GM19025 (cell line): ENCODE data around the gene EPHB2.
"Not testable (repeated sequence)": the region's sequence is repeated elsewhere in the genome, so short reads cannot be mapped to it uniquely, and the experiment has no call there.

Experiments used
- ATAC-seq: cut with Tn5 transposase; IDR thresholded peaks from one replicate; pipeline ENCODE4 v1.9.1; 2021; ENCODE audit warnings: mild to moderate bottlenecking, low read depth, moderate library complexity; ENCODE audit not compliant: unreplicated experiment

Gene EPHB2

DNA sequence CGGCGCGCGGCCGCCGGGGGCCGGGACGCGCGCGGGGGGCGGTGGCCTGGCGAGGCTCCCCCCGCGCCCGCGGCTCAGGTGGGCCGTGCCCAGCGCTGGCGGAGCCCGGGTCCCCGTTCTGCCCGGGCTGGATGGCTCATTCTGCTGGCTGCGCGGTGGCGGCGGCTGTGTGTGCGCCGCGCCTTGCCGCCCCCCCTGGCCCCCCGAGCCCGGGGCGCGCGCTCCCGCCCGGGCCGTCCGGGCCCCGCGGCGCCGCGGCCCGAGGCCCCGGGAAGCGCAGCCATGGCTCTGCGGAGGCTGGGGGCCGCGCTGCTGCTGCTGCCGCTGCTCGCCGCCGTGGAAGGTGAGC, at the start of gene EPHB2:
EPHB2 (plus strand) TSS at position 139 of the 349 bp plus-strand sequence; CDS start at position 283, 144 bp downstream.
- no peak for ATAC-seq

DNA sequence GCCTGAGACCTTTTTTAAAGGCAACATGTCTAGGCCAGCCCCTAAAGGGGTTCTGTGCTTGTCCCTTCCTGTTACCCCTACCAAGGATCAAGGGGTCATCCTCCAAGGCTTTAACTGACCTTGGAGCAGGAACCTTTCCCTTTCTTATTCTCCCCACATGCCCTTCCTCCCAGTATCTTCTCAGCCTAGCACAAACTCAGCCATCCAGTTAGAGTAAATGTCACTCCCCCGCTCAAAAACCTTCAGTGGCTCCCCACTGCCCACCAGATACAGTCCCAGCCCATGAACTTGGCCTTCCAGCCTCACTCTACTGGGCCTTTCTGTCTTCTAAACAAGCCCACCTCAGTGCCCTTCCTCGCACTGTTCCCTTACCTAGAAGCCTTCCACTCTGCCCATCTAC, 48.8 kb upstream of the EPHB2 start:
- ATAC-seq = no peak

DNA sequence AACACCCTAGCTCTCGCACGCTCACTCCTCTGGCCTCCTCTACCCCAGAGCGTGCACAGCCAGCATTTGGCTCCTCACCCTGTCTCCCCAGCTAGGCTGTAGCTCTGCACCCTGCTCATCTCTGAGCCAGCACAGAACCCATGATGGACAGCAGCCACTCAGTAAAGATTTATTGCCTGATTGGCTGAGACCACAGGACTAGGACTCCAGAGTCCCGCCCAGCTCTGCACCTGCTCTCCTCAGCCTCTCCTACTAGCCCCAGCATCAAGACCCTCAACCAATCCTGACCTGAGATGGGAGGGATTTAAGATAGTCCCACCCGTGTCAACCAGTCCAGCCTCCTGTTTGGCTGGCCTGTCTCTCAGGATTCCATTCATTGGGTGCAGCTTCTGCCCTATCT, 48.3 kb upstream of the EPHB2 start:
- no peak for ATAC-seq

DNA sequence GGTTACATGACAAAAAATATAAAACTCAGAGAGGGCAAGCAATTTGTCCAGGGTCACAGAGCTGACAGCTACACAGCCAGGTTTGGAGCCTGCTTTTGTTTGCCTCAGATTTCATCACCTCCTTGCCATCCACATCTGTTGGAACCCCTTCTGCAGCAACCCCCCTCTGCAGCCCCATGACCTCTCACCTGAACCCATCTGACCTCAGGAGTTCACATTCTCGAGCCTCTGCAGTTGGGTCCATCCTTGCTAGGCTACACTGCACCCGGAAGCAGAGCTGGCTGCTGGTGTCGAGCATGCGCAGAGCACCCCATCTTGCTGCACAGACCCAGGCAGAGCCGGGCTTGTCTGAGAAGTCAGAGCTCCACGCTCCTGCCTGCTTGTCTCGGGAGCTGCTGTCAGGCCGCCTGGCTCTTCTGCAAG, 47.6 kb upstream of the EPHB2 start:
- ATAC-seq = no peak

DNA sequence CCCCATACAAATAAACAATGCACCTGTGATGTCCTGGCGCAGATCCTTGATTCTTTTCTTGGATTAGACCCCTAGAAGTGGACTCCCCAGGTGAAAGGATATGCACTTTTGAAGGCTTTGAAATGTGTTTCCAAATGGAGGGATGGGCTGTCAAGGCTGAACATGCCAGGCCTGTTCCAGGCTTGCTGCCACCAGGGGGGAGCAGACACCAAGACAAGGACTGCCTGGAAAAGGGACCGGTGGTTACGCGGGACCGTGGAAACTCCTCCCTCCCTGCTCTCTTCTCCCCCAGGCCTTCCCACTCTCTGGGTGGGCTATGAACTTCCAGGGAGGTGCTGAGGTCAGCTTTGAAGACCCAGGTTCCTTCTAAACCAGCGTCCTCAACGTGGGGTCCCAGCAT, 44.9 kb upstream of the EPHB2 start:
- ATAC-seq = no peak

DNA sequence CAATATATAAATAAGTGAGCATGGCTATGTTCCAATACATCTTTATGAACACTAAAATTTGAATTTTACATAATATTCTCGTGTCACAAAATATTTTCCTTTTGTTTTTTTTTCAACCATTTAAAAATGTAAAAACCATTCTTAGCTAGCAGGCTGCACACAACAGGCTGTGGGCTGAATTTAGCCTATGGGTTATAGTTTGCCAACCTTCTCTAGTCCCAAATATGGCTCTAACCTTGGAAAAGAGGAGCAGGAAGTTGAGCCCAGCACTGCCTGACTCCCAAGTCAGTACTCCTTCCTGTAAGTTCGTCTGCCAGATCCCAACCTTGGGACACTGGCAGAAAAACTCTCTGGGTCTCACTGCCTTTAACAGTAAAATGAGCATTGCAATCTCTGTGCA, 44.2 kb upstream of the EPHB2 start:
- ATAC-seq = no peak

DNA sequence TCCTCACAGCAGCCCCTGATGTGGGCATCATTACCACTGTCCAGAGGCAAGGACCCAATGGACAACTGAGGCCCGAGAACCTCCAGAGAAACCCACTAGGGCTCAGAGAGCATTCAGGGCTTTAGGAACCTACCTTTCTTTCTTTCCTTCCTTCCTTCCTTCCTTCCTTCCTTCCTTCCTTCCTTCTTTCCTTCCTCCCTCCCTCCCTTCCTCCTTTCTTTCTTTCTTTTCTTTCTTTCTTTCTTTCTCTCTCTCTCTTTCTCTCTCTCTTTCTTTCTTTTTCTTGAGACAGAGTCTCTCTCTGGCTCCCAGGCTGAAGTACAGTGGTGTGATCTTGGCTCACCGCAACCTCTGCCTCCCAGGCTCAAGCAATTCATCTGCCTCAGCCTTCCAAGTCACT, 41.8 kb upstream of the EPHB2 start:
- not testable (repeated sequence) for ATAC-seq

DNA sequence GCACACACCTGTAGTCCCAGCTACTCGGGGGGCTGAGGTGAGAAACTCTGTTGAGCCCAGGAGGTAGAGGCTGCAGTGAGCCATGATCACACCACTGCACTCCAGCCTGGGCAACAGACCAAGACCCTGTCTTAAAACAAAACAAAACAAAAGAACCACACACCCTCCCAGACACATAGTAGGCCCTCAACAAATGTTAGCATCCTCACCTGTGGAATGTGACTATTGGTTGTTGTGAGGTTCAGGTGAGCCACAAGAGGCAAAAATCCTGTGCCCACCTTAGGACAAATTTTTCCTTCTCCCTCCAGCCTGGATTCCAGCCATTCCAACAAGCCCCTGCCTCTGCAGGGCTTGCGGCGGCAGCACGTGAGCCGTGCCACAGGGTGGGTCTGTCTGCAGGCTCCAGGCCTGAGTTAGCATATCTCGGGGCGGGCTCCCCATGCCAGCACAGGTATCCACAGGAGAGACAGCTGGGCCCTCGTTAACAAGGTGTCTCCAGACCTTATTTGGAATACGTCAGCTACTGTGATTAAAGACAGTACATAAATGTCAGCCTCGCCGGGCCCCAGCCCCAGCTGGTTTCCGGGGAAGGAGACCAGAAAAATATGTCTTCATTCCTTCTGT, 40.2 kb upstream of the EPHB2 start:
- no peak for ATAC-seq

DNA sequence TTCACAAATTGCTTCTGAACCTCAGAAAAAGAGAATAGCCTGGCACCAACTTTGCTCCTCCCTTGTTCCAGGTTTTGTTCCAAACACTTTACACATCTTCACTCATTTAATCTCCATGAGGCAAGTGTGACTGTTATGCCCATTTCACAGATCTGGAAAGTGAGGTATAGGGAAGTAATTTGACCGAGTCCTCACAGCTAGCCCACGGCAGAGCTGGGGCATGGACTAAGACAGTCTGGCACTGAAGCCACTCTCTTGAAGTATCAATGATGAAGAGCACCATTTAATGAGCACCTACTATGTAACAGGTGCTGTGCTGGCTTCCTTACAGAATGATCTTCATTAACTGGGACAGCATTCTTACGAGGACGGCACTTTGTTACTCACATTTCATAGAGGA, 38.6 kb upstream of the EPHB2 start:
- no peak for ATAC-seq

DNA sequence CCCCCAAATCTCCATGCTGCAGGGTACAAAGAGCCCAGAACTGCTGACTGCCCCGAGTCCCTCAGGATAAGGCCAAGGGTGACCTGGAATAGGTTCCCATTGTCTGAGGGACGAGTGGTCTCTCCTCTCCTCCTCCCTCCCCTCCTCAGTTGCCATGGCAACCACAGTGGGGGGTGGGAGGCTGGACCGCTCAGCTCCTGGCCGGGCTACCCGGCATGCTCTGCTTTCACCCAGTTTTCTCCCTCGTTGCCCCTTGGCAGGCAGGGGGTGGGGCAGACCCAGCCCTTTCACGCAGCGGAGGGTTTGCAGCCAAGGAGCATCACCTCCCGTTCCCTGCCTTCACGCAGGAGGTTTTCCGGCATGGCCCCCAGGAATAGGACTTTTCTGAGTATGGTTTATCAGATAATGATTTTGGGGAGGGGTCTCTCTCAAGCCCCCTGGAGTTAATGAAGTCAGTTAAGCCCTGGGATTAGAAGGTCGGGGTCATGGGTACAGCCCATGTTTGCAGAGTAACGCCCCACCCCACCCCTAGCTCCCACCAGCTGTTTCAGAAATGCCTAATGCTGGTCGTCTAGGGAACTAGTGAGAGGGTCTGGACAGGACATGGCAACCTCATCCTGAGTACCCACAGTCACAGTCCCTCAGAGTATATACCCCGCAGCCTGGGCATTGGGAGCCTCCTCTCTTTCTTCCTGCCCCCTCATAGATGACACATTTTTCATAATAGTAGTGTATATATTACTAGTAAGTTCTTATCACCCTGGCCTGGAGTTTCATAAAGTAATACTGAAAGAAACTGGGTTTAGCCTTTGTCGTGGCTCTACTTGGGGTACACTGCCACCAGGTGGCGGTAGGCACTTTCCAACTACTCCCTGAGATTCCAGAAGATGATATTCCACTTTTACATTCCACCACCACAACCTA, 36.9 kb upstream of the EPHB2 start:
- ATAC-seq = no peak

DNA sequence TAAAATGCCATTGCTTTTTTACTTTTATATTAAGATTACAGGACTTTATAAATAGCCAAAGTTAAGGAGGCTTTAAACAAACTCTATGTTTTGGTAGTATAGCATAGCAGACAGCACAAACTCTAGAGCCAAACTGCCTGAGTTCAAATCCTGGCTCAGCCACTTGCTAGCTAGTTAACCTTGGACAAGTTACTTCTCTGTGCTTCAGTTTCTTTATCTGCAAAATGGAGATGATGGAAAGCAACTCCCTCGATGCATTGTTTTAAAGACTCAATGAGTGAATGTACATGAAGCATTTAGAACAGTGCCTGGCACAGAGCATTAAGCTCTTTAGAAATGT, 36.3 kb upstream of the EPHB2 start:
- no peak for ATAC-seq

DNA sequence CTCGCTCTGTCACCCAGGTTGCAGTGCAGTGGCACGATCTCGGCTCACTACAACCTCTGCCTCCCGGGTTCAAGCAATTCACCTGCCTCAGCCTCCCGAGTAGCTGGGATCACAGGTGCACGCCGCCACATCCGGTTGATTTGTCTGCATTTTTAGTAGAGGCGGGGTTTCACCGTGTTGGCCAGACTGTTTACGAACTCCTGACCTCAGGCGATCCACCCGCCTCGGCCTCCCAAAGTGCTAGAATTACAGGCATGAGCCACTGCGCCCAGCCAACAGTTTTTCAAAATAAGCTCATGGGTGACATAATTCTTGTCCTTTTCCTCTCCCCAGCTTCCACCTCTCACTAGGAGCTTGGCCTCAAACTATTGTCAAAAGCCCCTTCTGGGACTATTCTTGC, 34.5 kb upstream of the EPHB2 start:
- not testable (repeated sequence) for ATAC-seq

DNA sequence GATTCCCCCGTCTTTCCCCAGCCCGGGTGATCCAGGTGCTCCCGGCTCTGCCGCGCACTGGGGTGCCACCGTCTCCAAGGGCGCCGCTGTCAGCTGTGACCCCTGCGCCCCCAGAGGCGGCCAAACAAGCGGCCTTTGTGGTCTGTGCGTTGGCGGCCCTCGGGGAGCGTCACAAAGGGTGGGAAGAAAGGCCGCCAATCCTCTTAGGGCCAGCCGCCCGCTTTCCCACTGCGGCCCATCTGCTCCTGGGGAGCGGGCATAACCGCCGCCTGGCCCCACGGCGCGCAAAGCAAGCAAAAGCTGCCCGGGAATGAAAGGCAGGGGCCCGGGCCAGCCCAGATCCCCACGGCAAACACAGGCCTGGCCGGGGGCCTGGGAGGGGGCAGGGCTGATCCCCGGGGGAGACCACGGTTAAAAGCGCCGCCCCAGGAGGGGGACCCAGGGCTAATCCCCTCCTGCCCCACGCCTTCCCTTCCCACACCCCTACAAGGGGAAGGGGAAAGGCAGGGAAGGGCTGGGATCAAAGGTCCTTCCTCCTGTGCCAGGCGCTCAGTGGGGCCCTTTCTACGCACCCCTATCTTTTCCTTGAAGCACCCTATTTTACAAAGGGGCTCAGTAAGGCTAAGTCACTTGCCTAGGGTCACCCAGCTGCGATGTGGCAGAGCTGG, 33.6 kb upstream of the EPHB2 start:
- no peak for ATAC-seq

DNA sequence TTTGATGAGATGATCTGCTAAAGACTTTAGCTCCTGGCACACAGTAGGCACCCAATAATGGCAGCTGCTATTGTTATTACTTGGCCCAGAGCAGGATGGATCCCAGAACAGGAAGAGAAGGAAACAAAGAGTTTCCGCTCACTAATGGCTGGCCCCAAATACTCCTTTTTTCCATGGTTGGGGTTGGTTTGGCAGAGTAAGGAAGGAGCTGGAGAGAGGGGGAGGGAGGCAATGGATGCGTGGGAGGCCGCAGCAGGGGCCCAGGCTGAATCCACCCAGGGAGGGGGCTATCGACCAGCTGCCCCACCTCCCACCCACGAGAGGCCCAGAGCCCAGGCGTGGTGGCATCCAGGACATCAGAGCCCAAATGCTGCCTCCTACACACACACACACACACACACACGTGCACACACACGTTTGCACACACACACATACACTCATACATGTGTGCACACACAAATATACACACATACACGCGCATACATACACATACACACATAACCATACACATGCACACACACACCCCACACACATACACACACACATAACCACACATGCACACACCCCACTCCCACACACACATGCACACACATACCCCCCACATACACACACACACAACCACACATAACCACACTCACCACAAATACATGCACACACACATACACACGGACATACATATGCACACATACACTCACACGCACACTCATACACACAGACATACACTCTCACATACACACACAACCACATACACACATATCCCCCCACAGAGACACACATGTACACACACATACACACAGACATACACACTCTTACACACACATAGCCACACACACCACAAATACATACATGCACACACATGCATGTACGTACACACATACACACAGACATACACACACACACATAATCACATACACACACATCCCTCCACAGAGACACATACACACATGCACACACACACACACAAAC, 32.4 kb upstream of the EPHB2 start:
- ATAC-seq = no peak

DNA sequence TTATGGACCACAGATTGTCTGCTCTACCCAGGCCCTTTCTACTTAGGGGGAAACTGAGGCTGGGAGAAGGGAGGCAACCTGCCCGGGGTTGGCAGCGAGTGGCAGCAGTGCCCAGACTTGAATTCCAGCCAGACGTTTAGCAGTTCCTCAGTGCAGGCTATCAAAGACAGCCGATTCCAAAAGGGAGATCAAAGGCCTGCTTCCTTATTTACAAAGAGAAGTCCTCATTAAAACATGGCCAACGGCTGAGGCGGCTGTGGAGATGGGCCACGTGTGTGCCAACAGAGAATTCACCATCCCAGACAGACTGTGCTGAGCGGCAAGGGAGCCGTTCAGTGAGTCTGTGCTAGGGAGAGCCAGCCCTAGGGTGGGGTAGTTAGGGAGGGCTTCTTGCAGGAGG, 29.9 kb upstream of the EPHB2 start:
- no peak for ATAC-seq

DNA sequence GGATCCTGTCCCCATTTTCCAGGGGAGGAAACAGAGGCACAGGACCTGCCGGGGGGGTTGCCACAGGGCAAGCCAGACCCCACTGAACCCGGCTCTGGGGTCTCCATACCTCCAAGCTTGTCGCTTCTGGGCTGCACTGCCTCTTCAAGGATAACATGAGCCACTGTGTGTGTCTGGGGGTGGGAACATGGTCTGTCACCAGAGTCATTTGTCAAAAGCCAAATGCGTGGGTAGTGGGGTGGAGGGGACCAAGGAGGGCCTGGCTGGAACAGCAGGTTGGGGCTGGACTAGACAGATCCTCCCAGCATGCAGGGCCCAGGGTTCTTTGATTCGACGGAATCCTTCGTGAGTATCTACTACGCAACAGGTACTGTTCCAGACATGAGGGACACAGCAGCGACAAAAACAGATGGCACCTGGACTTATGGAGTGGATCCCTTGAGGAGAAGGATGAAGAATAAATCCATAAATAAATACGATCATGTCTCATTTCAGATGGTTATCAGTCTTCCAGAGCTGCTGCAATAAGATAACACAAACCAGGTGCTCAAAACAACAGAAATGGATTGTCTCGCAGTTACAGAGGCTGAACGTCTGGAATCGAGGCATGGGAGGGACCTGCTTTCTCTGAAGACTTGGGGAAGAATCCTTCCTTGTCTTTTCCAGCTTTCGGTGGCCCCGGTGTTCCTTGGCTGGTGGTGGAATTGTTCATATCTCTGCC, 28.9 kb upstream of the EPHB2 start:
- ATAC-seq = no peak

DNA sequence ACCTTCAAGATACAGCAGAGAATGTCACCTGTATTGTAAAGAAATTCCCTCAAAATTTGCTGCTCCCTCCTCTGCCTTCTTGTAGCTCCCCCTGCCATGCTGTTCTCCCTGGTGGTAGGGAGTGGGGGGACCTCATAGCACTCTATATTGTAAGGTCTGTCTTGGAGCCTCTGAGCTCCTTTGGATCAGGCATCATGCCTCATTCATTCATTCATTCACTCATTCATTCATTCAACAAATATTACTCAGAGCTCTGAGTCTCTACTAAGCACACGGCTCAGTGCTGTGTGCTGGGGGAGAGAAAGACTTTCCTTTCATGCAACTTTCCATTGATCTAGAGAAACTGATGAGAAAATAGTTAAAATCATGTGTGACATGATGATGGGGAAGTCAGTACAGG, 27.1 kb upstream of the EPHB2 start:
- no peak for ATAC-seq

DNA sequence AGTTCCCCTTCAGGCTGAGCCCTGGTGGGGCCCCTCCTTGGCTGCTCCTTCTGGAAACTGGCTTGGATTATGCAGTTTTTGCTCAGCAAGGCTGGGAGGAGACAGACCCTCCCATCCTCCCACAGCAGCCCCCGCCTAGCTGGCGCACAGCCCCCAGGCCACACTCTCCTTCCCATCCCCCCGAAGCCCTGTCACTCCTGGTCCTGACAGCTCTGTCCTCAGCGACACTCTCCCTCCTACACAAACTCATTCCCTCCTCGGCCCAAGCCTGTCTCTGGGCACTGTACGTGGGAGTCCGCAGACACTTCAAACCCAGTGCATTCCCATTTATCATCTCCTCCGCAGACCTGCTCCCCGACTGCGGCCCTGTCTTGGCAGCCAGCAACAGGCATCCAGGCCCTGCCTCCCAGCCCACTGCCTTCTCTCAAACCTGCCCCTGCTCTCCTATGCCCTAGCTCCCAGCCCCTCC, 25.0 kb upstream of the EPHB2 start:
- no peak for ATAC-seq

DNA sequence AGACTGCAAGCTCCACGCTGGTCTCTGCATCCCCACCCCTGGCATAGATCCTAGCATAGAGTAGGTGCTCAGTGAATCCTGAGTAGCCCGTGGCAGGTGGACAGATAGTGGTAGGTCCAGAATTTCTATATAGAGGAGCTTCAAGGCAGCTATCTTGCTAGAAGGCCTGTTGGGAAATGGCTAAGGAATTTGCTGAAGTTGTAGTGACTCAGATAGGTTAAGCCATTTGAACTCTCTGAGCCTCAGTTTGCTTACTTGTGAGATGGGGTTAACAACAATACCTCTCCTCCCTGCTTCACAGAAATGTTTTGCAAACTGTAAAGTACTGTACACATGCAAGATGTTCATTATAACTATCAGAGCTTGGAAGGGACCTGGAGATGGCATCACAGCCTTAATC, 23.4 kb upstream of the EPHB2 start:
- no peak for ATAC-seq

DNA sequence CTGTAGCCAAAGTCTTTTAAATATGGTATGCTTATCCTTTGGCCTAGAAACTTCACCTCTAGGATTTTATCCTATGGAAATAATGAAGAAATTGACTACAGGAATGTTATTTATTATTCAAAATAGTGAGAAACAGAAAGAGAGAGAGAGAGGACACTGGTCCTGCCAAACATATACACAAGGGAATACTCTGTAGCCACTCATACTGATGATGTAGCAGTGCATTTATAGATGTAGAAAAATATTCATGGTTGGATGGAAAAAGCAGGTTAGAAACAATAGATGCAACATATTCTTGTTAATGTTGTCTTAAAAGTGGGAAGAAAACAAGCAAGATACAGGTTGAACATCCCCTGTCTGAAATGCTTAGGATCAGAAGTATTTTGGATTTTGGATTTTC, 22.2 kb upstream of the EPHB2 start:
- ATAC-seq = no peak
